ENCODE results near the gene CLASP1.
"Not testable (repeated sequence)": the region's sequence is repeated elsewhere in the genome, so short reads cannot be mapped to it uniquely, and the experiment has no call there.

The CLASP1 gene

DNA sequence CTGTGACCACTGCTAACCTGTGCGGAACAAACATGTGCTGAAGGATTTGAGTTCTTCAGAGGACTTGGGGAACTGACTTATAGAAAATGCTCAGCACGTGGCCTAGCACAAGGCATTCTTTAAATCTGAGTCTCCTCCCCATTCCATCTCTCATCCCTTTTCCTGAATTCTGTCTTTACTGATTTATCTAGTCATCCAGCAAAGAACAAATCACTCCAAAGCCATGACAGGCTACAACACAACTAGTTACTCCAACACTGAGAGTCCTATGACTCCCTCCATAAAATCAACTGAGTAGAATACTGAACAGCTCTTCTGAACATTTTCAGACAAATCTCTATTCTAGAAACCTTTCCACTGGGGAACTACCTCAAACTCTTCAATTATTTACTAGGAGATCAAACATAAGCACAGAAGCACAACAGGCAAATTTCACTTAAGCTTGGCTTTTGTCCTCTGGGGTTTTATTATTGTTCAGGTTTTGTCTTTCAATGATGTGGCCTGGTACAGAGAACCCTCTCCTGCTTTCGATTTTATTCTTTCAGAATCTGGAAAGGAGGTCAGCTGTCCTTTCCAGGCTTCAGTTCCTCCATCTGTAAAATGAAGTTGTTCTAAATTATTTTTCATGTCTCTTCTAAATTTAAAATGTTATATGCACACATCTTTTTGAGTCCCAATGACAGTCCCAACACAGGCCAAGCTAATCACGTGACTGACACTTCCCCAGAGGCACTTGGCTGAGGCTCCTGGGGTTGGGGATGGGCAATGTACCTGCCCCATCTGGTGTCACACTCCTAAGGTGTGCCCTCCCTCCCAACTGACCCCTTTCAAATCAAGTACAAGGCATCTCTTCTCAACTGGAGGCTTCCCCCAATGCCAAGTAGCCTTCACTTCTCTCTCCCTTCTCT, 86.7 kb downstream of the CLASP1 start:
- no peak overlapping the region for H3K27ac ChIP-seq
- TF ChIP-seq ZFX (IDR thresholded peaks at IDR 0.05), result no peak
- TF ChIP-seq, protein P1, sequence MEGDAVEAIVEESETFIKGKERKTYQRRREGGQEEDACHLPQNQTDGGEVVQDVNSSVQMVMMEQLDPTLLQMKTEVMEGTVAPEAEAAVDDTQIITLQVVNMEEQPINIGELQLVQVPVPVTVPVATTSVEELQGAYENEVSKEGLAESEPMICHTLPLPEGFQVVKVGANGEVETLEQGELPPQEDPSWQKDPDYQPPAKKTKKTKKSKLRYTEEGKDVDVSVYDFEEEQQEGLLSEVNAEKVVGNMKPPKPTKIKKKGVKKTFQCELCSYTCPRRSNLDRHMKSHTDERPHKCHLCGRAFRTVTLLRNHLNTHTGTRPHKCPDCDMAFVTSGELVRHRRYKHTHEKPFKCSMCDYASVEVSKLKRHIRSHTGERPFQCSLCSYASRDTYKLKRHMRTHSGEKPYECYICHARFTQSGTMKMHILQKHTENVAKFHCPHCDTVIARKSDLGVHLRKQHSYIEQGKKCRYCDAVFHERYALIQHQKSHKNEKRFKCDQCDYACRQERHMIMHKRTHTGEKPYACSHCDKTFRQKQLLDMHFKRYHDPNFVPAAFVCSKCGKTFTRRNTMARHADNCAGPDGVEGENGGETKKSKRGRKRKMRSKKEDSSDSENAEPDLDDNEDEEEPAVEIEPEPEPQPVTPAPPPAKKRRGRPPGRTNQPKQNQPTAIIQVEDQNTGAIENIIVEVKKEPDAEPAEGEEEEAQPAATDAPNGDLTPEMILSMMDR (conservative IDR thresholded peaks at IDR 0.05), result no peak

DNA sequence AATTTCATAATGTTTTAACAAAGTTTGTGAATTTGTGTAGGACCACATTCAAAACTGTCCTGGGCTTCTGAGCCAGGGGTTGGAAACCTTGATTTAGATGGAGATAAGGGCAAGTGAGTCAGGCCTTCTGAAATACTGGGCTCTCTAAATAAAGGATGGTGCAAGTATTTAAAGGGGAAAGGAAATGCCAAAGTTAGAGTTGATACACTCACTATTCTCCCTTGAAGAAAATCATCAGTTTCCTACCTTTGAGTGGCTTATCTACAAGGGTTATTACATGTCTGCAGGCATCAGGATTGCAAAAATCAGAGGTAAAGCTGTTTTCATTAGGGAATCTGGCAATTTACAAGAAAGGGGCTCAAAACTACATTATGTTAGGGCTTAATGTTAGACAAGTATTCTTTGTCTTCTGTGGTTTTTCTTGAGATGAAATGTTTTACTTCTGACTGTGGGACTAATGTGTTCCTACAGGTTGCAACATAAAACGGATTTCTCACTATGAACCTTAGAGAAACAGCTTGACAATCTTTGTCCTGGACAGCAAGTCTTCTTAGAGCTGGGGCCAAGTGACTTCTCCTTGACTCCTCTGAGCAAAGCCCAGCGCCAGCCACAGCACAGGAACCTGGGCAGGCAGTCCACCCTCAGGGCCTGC, 87.5 kb downstream of the CLASP1 start:
- H3K27ac ChIP-seq, result no peak overlapping the region

DNA sequence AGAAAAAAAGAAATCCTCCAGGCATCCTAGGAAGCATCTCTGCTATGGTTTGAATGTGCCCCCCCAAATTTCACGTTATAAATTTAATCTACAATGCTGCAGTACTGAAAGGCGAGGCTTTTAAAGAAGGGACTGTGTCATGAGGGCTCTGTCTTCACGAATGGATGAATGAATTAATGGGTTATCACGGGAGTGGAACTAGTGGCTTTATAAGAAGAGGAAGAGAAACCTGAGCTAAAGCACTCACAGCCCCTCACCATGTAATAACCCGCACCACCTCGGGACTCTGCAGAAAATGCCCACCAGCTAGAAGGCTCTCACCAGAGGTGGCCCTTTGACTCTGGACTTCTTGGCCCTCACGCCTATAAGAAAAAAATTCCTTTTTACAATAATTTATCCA, 90.9 kb downstream of the CLASP1 start:
- no peak overlapping the region for H3K27ac ChIP-seq
- TF ChIP-seq, protein P1 (conservative IDR thresholded peaks at IDR 0.05), result no peak
- no peak for TF ChIP-seq ZFX (IDR thresholded peaks at IDR 0.05)

More for the DNA sequence above, 87.5 kb downstream of the CLASP1 start:
- TF ChIP-seq, protein P1 (conservative IDR thresholded peaks at IDR 0.05), result no peak

DNA sequence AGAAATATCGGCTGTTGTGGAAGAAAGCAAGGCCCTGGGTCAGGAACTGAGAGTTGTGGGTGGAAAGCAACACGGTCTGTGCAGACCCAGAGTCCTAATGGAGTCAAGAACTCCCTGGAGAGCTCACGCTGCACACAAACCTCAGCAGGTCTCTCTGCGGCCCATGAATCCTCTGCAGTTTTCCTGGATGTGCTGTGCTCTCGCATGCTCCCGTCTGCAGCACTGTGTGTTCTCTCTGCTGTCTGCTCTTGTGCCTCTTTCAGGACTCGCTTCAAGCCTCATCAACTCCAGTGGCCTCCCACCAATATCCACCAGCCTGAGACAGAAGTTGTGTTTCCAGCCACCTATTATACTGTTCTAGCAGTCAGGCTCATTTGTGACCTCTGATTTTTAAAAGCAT, 94.3 kb downstream of the CLASP1 start:
- H3K27ac ChIP-seq, result no peak overlapping the region
- TF ChIP-seq, protein P1 (conservative IDR thresholded peaks at IDR 0.05), result no peak
- TF ChIP-seq ZFX (IDR thresholded peaks at IDR 0.05), result no peak

DNA sequence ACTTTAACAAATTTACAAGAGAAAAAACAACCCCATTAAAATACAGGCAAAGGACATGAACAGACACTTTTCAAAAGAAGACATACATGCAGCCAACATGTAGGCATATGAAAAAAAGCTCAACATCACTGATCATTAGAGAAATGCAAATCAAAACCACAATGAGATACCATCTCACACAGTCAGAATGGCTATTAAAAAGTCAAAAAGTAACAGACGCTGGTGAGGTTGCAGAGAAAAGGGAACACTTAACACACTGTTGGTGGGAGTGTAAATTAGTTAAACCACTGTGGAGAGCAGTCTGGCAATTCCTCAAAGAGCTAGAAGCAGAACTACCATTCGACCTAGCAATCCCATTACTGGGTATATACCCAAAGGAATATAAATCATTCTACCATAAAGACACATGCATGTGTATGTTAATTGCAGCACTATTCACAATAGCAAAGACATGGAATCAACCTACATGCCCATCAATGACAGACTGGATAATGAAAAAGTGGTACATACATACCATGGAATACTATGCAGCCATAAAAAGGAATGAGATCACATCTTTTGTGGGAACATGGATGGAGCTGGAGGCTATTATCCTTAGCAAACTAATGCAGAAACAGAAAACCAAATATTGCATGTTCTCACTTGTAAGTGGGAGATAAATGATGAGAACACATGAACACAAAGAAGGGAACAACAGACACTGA, 96.6 kb downstream of the CLASP1 start:
- H3K27ac ChIP-seq, result not testable (repeated sequence)

DNA sequence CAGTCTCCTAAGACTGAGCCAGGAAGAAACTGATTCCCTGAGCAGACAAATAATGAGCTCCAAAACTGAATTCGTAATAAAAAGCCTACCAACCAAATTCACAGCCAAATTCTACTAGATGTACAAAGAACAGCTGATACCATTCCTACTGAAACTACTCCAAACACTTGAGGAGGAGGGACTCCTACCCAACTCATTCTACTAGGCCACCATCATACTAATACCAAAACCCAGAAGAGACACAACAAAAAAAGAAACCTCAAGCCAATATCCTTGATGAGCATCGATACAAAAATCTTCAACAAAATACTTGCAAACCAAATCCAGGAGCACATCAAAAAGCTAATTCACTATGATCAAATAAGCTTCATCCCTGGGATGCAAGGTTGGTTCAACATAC, 98.6 kb downstream of the CLASP1 start:
- H3K27ac ChIP-seq, result no peak overlapping the region
- TF ChIP-seq, protein P1 (conservative IDR thresholded peaks at IDR 0.05), result no peak
- no peak for TF ChIP-seq ZFX (IDR thresholded peaks at IDR 0.05)

DNA sequence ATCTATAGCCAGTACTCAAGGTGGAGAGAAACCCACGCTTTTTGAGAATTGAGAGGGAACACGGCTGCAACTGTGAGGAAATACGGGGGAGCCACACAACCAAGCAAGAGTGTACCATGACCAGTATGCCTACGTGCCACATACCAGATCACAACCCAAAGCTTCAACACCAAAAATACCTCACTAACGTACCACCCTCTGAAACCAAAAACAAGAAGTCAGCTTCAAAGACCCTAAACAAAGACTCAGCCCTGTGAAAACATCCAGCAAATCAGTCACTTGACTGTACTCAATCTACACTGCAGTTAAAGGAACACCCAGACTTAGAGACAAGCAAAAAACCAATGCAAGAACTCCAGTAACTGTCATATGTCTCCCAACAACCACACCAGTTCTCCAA, 101.6 kb downstream of the CLASP1 start:
- no peak for TF ChIP-seq ZFX (IDR thresholded peaks at IDR 0.05)
- TF ChIP-seq, protein P1 (conservative IDR thresholded peaks at IDR 0.05), result no peak
- no peak overlapping the region for H3K27ac ChIP-seq
